H1 (cell line): Measurements from ENCODE around the gene MYL3. TPM values are rescaled to one million over a fixed set of nuclear protein-coding genes. Genes with fewer than 3 reads are reported as not detected.

Experiments used
- CTCF ChIA-PET: fragments of 300-600 bp; sonication (Branson Sonifier 250); formaldehyde crosslinking; loops from one replicate; lab custom pipeline; 2021; ENCODE audit not compliant: partially characterized antibody; lab: Charles Lee
- POLR2A ChIA-PET: fragments of 300-600 bp; sonication (Branson Sonifier 250); formaldehyde crosslinking; loops from one replicate; lab custom pipeline; 2021; ENCODE audit warnings: inconsistent platforms; ENCODE audit not compliant: partially characterized antibody; lab: Charles Lee
- DNase-seq, 2 experiments: peaks; one replicate each; pipeline versions ENCODE4 v3.0.0 to v3.0.0-alpha.2; 2010 to 2022; ENCODE audit warnings: low spot score in 2 of 2, low read depth in 1 of 2, mixed read lengths in 1 of 2
- FAIRE-seq: peaks from 2 replicates; lab custom pipeline; 2011; peaks lifted over from hg19 to GRCh38; lab: Jason Lieb, UNC
- H2AFZ ChIP-seq: 2 replicates; pipeline ENCODE4 v1.8.1; 2012; ENCODE audit warnings: low read length, inconsistent platforms
- H2AK5ac ChIP-seq: 2 replicates; pipeline ENCODE4 v1.6.1; 2013; ENCODE audit warnings: low read depth, low read length
- H2BK120ac ChIP-seq: replicated peaks from 2 replicates; pipeline ENCODE3; 2013; ENCODE audit warnings: low read depth, low read length, inconsistent platforms
- H2BK12ac ChIP-seq: 2 replicates; pipeline ENCODE4 v1.6.1; 2013; ENCODE audit warnings: low read depth, low read length
- H2BK15ac ChIP-seq: 2 replicates; pipeline ENCODE4 v1.6.1; 2013; ENCODE audit warnings: low read length
- H2BK20ac ChIP-seq: 2 replicates; pipeline ENCODE4 v1.6.1; 2013; ENCODE audit warnings: low read length
- H2BK5ac ChIP-seq: 2 replicates; pipeline ENCODE4 v1.6.1; 2013; ENCODE audit warnings: low read depth, low read length
- H3K14ac ChIP-seq: 2 replicates; pipeline ENCODE4 v1.6.1; 2013; ENCODE audit warnings: inconsistent platforms; ENCODE audit not compliant: insufficient read length
- H3K18ac ChIP-seq: 2 replicates; pipeline ENCODE4 v1.6.1; 2013; ENCODE audit warnings: low read length; ENCODE audit errors: extremely low read depth
- H3K23ac ChIP-seq: 2 replicates; pipeline ENCODE4 v1.6.1; 2013; ENCODE audit warnings: inconsistent platforms; ENCODE audit not compliant: insufficient read length
- H3K23me2 ChIP-seq: 2 replicates; pipeline ENCODE4 v1.6.1; 2013; ENCODE audit warnings: low read depth, low read length
- H3K27ac ChIP-seq: 2 replicates; pipeline ENCODE4 v1.6.1; 2011; ENCODE audit warnings: low read depth, low read length, inconsistent platforms
- H3K27me3 ChIP-seq, 4 experiments: replicated peaks in 1 of 4; 1 replicate in 1 of 4; 2 replicates in 3 of 4; pipeline versions ENCODE4 v1.6.1 to v1.8.1; 2011 to 2013; ENCODE audit warnings: low read length in 3 of 4, mild to moderate bottlenecking in 3 of 4, inconsistent platforms in 2 of 4, mixed read lengths in 2 of 4, moderate library complexity in 1 of 4; ENCODE audit not compliant: control insufficient read depth in 3 of 4, insufficient read depth in 3 of 4; ENCODE audit errors: extremely low read depth in 1 of 4
- H3K36me3 ChIP-seq, 4 experiments: 2 replicates each; pipeline versions ENCODE4 v1.6.1 to v1.8.1; 2011 to 2013; ENCODE audit warnings: mild to moderate bottlenecking in 4 of 4, low read length in 3 of 4, moderate library complexity in 2 of 4, control low read depth in 1 of 4, inconsistent platforms in 1 of 4; ENCODE audit not compliant: insufficient read depth in 4 of 4, control insufficient read depth in 2 of 4
- H3K4ac ChIP-seq: replicated peaks from 2 replicates; pipeline ENCODE3; 2013; ENCODE audit warnings: low read length, low read depth, mixed read lengths, inconsistent platforms; ENCODE audit not compliant: insufficient read length
- H3K4me1 ChIP-seq, 4 experiments: replicated peaks in 1 of 4; 1 replicate in 1 of 4; 2 replicates in 3 of 4; pipeline versions ENCODE4 v1.6.1 to v1.8.1; 2011 to 2013; ENCODE audit warnings: low read length in 3 of 4, inconsistent platforms in 2 of 4, mixed read lengths in 1 of 4; ENCODE audit not compliant: insufficient read depth in 4 of 4, control insufficient read depth in 3 of 4
- H3K4me2 ChIP-seq, 2 experiments: 2 replicates each; pipeline versions ENCODE4 v1.6.1 to v1.8.1; 2011 to 2013; ENCODE audit warnings: low read depth in 2 of 2, low read length in 2 of 2, control low read depth in 1 of 2, inconsistent platforms in 1 of 2, mild to moderate bottlenecking in 1 of 2; ENCODE audit not compliant: insufficient read depth in 1 of 2
- H3K4me3 ChIP-seq, 4 experiments: fragments of 200-600, 300-600 bp in 1 of 4; sonication (generic), shearing (Covaris generic), sonication (Bioruptor Twin) in 1 of 4; 2 replicates each; pipeline versions ENCODE4 v1.5.1 to v1.8.1; 2011 to 2016; ENCODE audit warnings: low read length in 4 of 4, low read depth in 3 of 4, control low read depth in 2 of 4, inconsistent platforms in 2 of 4, mild to moderate bottlenecking in 2 of 4, mixed read lengths in 1 of 4, moderate library complexity in 1 of 4; ENCODE audit not compliant: insufficient read depth in 2 of 4; ENCODE audit errors: extremely low read depth in 1 of 4
- H3K56ac ChIP-seq: replicated peaks from 2 replicates; pipeline ENCODE3; 2013; ENCODE audit warnings: low read depth, mild to moderate bottlenecking, mixed read lengths, low read length, inconsistent platforms; ENCODE audit not compliant: insufficient read length
- H3K79me1 ChIP-seq: 2 replicates; pipeline ENCODE4 v1.6.1; 2013; ENCODE audit warnings: low read depth, low read length, control low read depth
- H3K79me2 ChIP-seq, 2 experiments: 2 replicates each; pipeline versions ENCODE4 v1.6.1 to v1.8.1; 2012 to 2013; ENCODE audit warnings: low read length in 2 of 2, mild to moderate bottlenecking in 2 of 2, inconsistent platforms in 1 of 2; ENCODE audit not compliant: insufficient read depth in 2 of 2, control insufficient read depth in 1 of 2
- H3K9ac ChIP-seq, 4 experiments: replicated peaks in 1 of 4; 1 replicate in 1 of 4; 2 replicates in 3 of 4; pipeline versions ENCODE4 v1.6.1 to v1.8.1; 2011 to 2013; ENCODE audit warnings: low read depth in 3 of 4, low read length in 3 of 4, control low read depth in 2 of 4, mild to moderate bottlenecking in 2 of 4, moderate library complexity in 2 of 4, inconsistent platforms in 1 of 4; ENCODE audit errors: extremely low read depth in 1 of 4
- H3K9me3 ChIP-seq, 2 experiments: 2 replicates each; pipeline versions ENCODE4 v1.6.1 to v1.8.1; 2012 to 2013; ENCODE audit warnings: mild to moderate bottlenecking in 2 of 2, moderate library complexity in 2 of 2, control low read depth in 1 of 2, inconsistent platforms in 1 of 2, low read depth in 1 of 2, low read length in 1 of 2, mixed read lengths in 1 of 2; ENCODE audit not compliant: insufficient read depth in 2 of 2
- H4K20me1 ChIP-seq, 2 experiments: replicated peaks in 1 of 2; 2 replicates each; pipeline versions ENCODE3 to v1.8.1; 2011 to 2013; ENCODE audit warnings: inconsistent platforms in 2 of 2, low read length in 2 of 2, mild to moderate bottlenecking in 1 of 2; ENCODE audit not compliant: insufficient read depth in 2 of 2, control insufficient read depth in 1 of 2
- H4K5ac ChIP-seq: 2 replicates; pipeline ENCODE4 v1.6.1; 2013; ENCODE audit warnings: low read length, low read depth, mixed read lengths, inconsistent platforms; ENCODE audit not compliant: insufficient read length
- H4K8ac ChIP-seq: 2 replicates; pipeline ENCODE4 v1.8.0; 2013; ENCODE audit warnings: mild to moderate bottlenecking, moderate library complexity, low read length, inconsistent platforms; ENCODE audit not compliant: insufficient read depth; ENCODE audit errors: extremely low read depth
- H4K91ac ChIP-seq: replicated peaks from 2 replicates; pipeline ENCODE3; 2013; ENCODE audit warnings: low read length, mixed read lengths, inconsistent platforms; ENCODE audit not compliant: insufficient read length
- ASH2L ChIP-seq: fragments of 200-600, 300-600 bp; sonication (generic); IDR thresholded peaks from one replicate; pipeline ENCODE4 v1.7.1; 2017; ENCODE audit warnings: low read length
- ATF2 ChIP-seq: IDR thresholded peaks from 2 replicates; pipeline ENCODE4 v1.6.1; 2012; ENCODE audit warnings: low read length, inconsistent platforms
- ATF3 ChIP-seq: IDR thresholded peaks from 2 replicates; pipeline ENCODE4 v1.6.1; 2011; ENCODE audit warnings: low read depth, mild to moderate bottlenecking, low read length; ENCODE audit not compliant: insufficient read depth
- BRCA1 ChIP-seq: IDR thresholded peaks from 2 replicates; pipeline ENCODE4 v1.6.1; 2012; ENCODE audit warnings: low read depth, low read length, improper control_type of control experiment
- CBX5 ChIP-seq: fragments of 300-800, 300-1000 bp; sonication (generic); IDR thresholded peaks from 2 replicates; pipeline ENCODE4 v1.7.1; 2016; ENCODE audit warnings: antibody characterized with exemption, low read length, low read depth
- HDAC6 ChIP-seq: IDR thresholded peaks from one replicate; pipeline ENCODE4 v1.7.1; 2012; ENCODE audit warnings: low read depth, mild to moderate bottlenecking, inconsistent platforms, low read length, moderate library complexity
- JUN ChIP-seq: IDR thresholded peaks from 2 replicates; pipeline ENCODE4 v1.6.1; 2011; ENCODE audit warnings: low read depth, mild to moderate bottlenecking, improper control_type of control experiment, low read length
- MAFK ChIP-seq: IDR thresholded peaks from 2 replicates; pipeline ENCODE4 v1.6.1; 2012; ENCODE audit warnings: low read depth, mild to moderate bottlenecking, improper control_type of control experiment, low read length
- WGBS, 2 experiments: shearing (Covaris generic) in 1 of 2; methylation state at CpG; one replicate each; pipeline versions ENCODE4 v1.1.6 to v1.1.7; 2013 to 2015; ENCODE audit warnings: low lambda C conversion rate in 2 of 2, mixed read lengths in 2 of 2, inconsistent platforms in 1 of 2, low coverage in 1 of 2, missing lambda C conversion rate in 1 of 2; ENCODE audit not compliant: insufficient replicate concordance in 2 of 2, insufficient coverage in 1 of 2, insufficient read length in 1 of 2; ENCODE audit errors: extremely low coverage in 1 of 2, missing lambda C conversion rate in 1 of 2; 5-methylcytosine and 5-hydroxymethylcytosine counted together
- polyA plus RNA-seq, 7 experiments: library from polyadenylated mRNA; depleted of rRNA in 3 of 7; stranded (reverse) in 5 of 7; unstranded in 2 of 7; fragments of >200 nt in 5 of 7; fragments of 200-250 nt in 2 of 7; gene quantifications; 1 replicate in 5 of 7; 2 replicates in 1 of 7; 4 replicates in 1 of 7; pipeline versions ENCODE4 v1.2.1 to v1.2.3, GENCODE V29; 2011 to 2013; ENCODE audit warnings: missing spikeins in 2 of 7, mixed read lengths in 2 of 7
- total RNA-seq: library from RNA; stranded (reverse); fragmentation: NEBNext Ultra II Directional; extraction: Animal tissue kit (Norgen Biotek cat#: 25700); gene quantifications from 2 replicates; pipeline ENCODE4 v1.2.1, GENCODE V29; 2021

The MYL3 gene
- total and polyA plus RNA-seq, 2 of the 8 experiments (the other 6 are each of a cell fraction or from before 2014, with no cell fraction given): 0.06 TPM; not detected in 1

- CTCF ChIA-PET: interaction anchor here (0.6 to 4.7 kb wide), 7 partner anchors 14 to 156 kb away, joined by 3 to 46 read pairs (median 4); partner anchors contain the start of gene PRSS50
- H3K79me1 ChIP-seq: no peaks in the 10 kb centered on the region
- no peak overlapping the region for H2AFZ ChIP-seq
- no peak overlapping the region for H3K23ac ChIP-seq
- no peaks in the 10 kb centered on the region for H3K23me2 ChIP-seq
- FAIRE-seq (no peak), DNase-seq (no peak)
- H3K27ac ChIP-seq: no peak overlapping the region
- H4K91ac ChIP-seq: no peak overlapping the region
- H2BK12ac ChIP-seq: no peak overlapping the region
- H4K20me1 ChIP-seq: peaks cover 0 to 3% of the 10 kb centered on the region in 2 experiments
- H2BK5ac ChIP-seq: no peak overlapping the region
- no peak overlapping the region for H2AK5ac ChIP-seq
- peaks cover 0 to 9% (median 0%) of the 10 kb centered on the region in 4 experiments; a peak in 2 of 7 replicates for H3K4me1 ChIP-seq
- no peak overlapping the region for H3K14ac ChIP-seq
- H3K9me3 ChIP-seq: no peaks in the 10 kb centered on the region
- TF ChIP-seq ASH2L (no peak), JUN (no peak), ATF2 (no peak), HDAC6 (no peak), BRCA1 (no peak), MAFK (no peak), ATF3 (no peak), CBX5 (no peak)
- no peak overlapping the region for H2BK20ac ChIP-seq
- no peak overlapping the region for H3K4me2 ChIP-seq
- H4K5ac ChIP-seq: no peak overlapping the region
- no peak overlapping the region for H3K4ac ChIP-seq
- peaks cover 3 to 49% (median 36%) of the 10 kb centered on the region in 4 experiments for H3K27me3 ChIP-seq
- no peak overlapping the region for H3K18ac ChIP-seq
- WGBS, 2 experiments: 80% methylated on average over 10 of the region's 18 CpGs; no CpG with 5 or more reads in 1 of the 2 experiments
- no peak overlapping the region; the same call in 1 of the 2 replicates for H4K8ac ChIP-seq
- H3K4me3 ChIP-seq: no peak overlapping the region
- no peak overlapping the region for H2BK15ac ChIP-seq
- no peak overlapping the region for H3K9ac ChIP-seq
- POLR2A ChIA-PET: no interaction called here
- H2BK120ac ChIP-seq: no peak overlapping the region
- H3K36me3 ChIP-seq: no peaks in the 10 kb centered on the region
- H3K56ac ChIP-seq: no peak overlapping the region
- no peaks in the 10 kb centered on the region for H3K79me2 ChIP-seq
Measured at GRCh38 chr3:46874430-46874829, 11.2 kb upstream of the MYL3 start.
